Measurements from ENCODE around the gene DRC3.
"Not testable (repeated sequence)": the region's sequence is repeated elsewhere in the genome, so short reads cannot be mapped to it uniquely, and the experiment has no call there.

The DRC3 gene

DNA sequence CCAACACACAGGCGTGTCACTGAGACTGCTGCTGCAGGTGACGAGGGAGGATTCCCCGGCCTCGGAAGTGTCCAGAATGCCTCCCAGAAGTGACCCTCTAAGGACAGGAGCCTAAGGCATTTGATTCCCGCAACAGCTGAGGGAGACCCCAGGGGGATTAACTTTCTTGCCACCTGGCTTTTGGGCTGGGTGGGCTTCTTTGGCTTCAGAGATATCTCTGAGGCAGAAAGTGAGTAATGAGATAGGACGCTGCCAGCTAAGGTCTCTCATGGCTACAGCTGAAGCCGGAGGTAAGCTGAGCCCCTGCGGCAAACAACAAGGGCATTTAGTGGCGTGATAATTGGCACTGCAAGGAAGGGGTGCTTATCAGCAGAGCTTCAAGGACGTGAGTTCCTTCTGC is 17.0 kb downstream of the DRC3 start:
- in situ Hi-C loops (cut with MboI; ENCODE audit: low sequenced_read_pairs), result no loop called here

DNA sequence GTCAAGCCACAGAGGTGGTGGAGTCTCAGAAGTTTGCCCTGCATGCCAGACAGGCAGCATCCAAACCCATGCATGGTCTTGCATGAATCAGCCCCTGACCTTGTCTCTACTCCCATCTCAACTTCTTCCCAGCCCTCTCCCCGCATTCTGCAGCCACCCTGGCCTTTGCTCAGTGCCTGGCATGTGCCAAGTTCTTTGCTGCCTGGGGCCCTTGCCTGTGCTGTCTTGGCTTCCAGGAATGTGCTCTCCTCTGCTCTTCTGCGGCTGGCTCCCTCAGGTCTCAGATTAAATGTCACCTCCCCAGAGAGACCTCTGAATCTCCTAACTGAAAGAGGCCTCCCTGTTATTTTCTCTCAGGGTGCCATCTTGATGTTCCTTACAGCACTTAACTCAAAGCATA is 17.6 kb downstream of the DRC3 start:
- in situ Hi-C loops (cut with MboI; ENCODE audit: low sequenced_read_pairs), result no loop called here

- in situ Hi-C loops (cut with MboI; ENCODE audit: low sequenced_read_pairs), result no loop called here
Observed at GRCh38 chr17:17993366-17993765, 20.7 kb downstream of the DRC3 start.

DNA sequence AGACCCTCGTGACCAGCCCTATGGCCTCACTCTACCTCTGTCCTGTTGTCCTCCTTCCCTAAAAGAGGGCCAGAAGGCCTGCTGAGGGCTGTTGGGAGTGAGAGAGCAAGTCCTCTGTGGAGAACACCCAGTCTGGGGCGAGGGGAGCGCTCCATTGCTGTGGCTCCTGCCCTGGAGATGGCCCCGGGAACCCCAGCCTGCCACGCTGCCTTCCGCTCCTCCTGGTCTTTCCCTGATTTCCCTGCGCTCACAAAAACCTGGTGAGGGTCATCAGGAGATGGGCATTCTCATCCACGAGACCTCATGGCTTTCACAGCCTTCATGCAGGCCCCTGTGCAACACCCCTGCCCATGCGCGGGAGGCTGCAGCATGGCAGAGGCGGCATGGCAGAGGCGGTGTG is 21.2 kb downstream of the DRC3 start:
- in situ Hi-C loops (cut with MboI; ENCODE audit: low sequenced_read_pairs), result no loop called here

DNA sequence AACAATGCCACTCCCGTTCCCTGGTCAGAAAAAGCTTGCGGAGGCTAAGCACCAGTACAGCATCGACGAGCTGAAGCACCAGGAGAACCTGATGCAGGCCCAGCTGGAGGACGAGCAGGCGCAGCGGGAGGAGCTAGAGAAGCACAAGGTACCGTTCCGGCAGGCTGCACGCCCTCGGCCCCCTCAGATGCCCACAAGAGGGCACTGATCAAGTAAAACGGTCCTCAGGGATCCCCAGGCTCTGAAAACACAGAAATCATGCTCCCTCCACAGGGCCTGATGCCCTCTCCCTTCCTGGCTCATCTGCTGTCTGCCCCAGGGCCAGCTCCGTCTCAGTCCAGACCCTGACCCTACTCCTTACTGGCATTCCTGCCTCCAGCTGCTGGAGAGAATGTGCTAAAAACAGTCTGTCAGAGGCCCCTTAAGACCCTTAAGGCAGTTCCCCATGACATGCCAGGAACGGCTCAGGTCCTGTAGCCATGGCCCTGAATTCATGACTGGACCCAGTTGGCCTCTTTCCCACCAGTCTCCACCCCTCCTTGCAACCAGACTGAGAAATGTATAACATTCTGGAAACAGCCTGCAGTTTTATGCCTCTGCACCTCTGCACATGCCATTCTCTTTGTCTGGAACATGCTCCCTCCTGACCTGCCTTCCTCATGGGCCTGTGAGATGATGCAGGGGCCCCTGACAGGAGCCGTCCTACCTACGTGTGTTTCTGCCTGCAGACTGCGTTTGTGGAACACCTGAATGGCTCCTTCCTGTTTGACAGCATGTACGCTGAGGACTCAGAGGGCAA is 21.8 kb downstream of the DRC3 start:
- in situ Hi-C loops (cut with MboI; ENCODE audit: low sequenced_read_pairs), result no loop called here

DNA sequence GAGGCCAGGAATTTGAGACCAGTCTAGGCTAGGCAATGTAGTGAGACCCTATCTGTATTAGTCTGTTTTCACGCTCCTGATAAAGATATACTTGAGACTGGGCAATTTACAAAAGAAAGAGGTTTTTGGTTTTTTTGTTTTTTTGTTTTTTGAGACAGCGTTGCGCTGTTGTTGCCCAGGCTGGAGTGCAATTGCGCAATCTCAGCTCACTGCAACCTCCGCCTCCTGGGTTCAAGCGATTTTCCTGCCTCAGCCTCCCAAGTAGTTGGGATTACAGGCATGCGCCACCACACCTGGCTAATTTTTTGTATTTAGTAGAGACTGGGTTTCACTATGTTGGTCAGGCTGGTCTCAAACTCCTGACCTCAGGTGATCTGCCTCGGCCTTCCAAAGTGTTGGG is 23.2 kb downstream of the DRC3 start:
- in situ Hi-C loops (cut with MboI; ENCODE audit: low sequenced_read_pairs), result not testable (repeated sequence)

- in situ Hi-C loops (cut with MboI; ENCODE audit: low sequenced_read_pairs), result no loop called here
Observed at GRCh38 chr17:17998934-17999333, 26.3 kb downstream of the DRC3 start.

DNA sequence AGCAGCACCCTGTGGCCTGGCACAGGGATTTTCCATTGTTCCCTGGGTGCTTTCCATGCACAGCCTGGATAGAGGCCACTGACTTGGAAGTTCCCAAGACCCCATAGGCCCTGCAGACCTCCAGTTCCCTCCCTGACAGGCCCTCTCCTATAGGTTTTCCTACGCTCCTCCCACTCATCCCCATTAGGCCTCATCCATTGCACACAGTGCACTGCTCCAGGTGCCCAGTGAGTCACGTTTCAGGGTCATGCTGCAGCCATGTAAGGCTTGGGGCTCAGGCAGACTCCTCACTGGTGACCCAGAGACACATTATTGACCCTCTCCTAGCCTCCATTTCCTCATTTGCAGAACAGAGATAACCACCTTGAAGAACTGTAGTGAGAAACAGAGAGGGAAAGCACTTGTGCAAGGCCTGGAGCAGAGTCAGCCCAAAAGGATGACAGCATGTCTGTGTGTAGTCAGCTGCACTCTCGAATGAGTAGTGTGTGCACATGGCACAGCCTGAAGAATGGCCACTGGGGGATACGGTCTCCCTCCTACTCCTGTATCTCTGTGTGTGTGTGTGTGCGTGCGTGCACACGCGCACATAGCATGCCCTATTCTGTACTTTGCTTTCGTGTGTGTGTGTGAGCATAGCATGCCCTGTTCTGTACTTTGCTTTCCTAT is 26.8 kb downstream of the DRC3 start:
- in situ Hi-C loops (cut with MboI; ENCODE audit: low sequenced_read_pairs), result no loop called here

DNA sequence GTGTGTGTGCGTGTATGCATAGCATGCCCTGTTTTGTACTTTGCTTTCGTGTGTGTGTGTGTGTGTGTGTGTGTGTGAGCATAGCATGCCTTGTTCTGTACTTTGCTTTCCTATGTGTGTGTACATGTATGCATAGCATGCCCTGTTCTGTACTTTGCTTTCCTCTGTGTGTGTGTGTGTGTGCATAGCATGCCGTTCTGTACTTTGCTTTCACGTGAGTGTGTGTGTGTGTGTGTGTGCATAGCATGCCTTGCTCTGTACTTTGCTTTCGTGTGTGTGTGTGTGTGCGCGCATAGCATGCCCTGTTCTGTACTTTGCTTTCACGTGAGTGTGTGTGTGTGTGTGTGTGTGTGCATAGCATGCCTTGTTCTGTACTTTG is 27.4 kb downstream of the DRC3 start:
- in situ Hi-C loops (cut with MboI; ENCODE audit: low sequenced_read_pairs), result no loop called here

- in situ Hi-C loops (cut with MboI; ENCODE audit: low sequenced_read_pairs), result no loop called here
Observed at GRCh38 chr17:18002171-18002570, 29.5 kb downstream of the DRC3 start.

GRCh38 chr17:18004345-18004744 is 31.7 kb downstream of the DRC3 start:
- in situ Hi-C loops (cut with MboI; ENCODE audit: low sequenced_read_pairs), result no loop called here

GRCh38 chr17:18004884-18005305 is 32.2 kb downstream of the DRC3 start:
- in situ Hi-C loops (cut with MboI; ENCODE audit: low sequenced_read_pairs), result no loop called here

- in situ Hi-C loops (cut with MboI; ENCODE audit: low sequenced_read_pairs), result no loop called here
Observed at GRCh38 chr17:18005496-18005895, 32.8 kb downstream of the DRC3 start.

- in situ Hi-C loops (cut with MboI; ENCODE audit: low sequenced_read_pairs), result no loop called here
Observed at GRCh38 chr17:18006495-18007239, 34.0 kb downstream of the DRC3 start.

GRCh38 chr17:18008496-18009268 is 36.0 kb downstream of the DRC3 start:
- in situ Hi-C loops (cut with MboI; ENCODE audit: low sequenced_read_pairs), result no loop called here

DNA sequence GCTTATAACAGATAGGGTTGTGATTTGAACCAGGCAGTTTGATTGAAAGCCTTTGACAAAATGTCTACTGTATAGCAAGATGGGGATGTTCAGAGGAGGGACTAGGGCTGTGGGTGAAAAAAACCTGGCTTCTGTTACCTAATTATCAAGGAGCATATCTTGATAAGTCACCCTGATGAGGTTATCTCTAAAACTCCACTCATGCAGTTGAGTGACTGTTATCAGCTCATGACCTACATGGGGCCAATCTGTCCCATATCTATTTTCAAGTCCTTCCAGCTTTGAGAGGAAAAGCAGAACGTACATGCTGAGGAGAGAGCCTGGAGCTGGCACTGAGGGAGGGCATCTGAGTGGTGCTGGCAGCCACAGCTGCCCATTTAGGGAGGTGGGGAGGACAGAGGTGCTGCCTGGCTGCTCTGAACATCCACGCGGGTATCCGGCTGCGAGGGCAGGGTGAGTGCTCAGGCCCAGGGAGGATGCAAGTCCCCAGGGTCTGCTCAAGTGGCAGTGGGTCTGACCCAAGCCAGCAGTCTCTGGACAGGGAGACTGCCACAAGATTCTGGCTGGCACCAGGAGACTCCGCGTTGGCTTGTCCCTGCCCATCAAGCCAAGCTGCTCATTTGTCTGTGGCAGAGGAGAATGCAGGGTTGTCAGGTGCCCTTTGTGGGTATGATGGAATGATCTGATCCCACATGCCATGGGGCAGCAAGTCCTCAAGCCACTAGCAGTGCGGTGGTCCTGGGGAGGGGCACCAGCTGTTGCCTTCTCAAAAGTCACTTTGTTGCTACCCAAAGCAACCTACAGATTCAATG is 37.2 kb downstream of the DRC3 start:
- in situ Hi-C loops (cut with MboI; ENCODE audit: low sequenced_read_pairs), result no loop called here

DNA sequence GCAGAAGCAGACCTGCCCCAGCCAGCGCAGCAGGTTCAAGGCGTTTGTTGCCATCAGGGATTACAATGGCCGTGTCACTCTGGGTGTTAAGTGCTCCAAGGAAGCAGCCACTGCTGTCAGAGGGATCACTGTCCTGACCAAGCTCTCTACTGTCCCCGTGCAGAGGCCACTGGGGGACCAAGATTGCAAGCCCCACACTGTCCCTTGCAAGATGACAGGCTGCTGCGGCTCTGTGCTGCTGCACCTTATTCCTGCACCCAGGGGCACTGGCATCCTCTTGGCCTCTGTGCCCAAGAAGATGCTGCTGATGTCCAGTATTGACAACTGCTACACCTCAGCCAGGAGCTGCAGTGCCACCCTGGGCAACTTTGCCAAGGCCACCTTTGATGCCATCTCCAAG is 38.6 kb downstream of the DRC3 start:
- in situ Hi-C loops (cut with MboI; ENCODE audit: low sequenced_read_pairs), result no loop called here

DNA sequence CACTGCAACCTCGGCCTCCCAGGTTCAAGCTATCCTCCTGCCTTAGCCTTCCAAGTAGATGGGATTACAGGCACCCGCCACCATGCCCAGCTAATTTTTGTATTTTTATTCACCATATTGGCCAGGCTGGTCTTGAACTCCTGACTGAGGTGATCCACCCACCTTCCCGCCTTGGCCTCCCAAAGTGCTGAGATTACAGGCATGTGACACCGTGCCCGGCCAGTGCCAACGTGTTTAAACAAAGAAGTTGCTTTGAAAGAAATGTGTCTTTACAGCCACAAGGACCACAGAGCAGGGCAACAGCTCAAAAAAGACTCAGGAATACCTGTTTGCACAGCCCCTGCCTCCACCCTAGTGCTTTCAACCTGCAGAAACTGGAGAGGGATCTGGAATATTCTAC is 41.3 kb downstream of the DRC3 start:
- in situ Hi-C loops (cut with MboI; ENCODE audit: low sequenced_read_pairs), result no loop called here

GRCh38 chr17:18015593-18015992 is 42.9 kb downstream of the DRC3 start:
- in situ Hi-C loops (cut with MboI; ENCODE audit: low sequenced_read_pairs), result no loop called here

DNA sequence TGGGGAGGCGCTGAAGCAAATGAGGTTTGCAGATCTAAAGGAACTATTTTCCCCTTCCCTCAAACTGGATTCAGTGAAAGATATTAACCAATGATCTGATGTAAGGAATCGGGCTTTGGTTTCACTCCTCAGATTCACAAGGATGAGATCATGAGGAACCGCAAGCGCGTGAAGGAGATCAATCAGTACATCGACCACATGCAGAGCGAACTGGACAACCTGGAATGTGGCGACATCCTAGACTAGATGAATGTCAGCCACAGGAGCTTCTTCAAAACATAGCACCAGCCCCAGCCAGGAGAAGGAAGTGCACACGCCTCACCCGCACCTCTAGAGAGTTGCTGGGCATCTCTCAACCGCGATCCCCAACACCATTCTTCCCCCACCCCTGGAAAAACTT is 43.8 kb downstream of the DRC3 start:
- in situ Hi-C loops (cut with MboI; ENCODE audit: low sequenced_read_pairs), result no loop called here
